Glutamatergic neuron (in vitro differentiated cells): Measurements from ENCODE around the gene IRGC. TPM values are rescaled to one million over a fixed set of nuclear protein-coding genes. Genes with fewer than 3 reads are reported as not detected.

Source experiments
- DNase-seq: peaks from one replicate; pipeline ENCODE4 v3.0.0; 2022
- H3K27ac Mint-ChIP-seq: one replicate; pipeline ENCODE4 v1.8.0; 2020; ENCODE audit warnings: mild to moderate bottlenecking, mixed read lengths, inconsistent platforms; ENCODE audit not compliant: unreplicated experiment
- H3K27me3 Mint-ChIP-seq: one replicate; pipeline ENCODE4 v1.8.0; 2020; ENCODE audit warnings: mild to moderate bottlenecking, moderate library complexity, mixed read lengths, inconsistent platforms; ENCODE audit not compliant: unreplicated experiment
- H3K36me3 Mint-ChIP-seq: one replicate; pipeline ENCODE4 v1.8.0; 2020; ENCODE audit warnings: mild to moderate bottlenecking, mixed read lengths, inconsistent platforms; ENCODE audit not compliant: unreplicated experiment
- H3K4me1 Mint-ChIP-seq: one replicate; pipeline ENCODE4 v1.8.0; 2020; ENCODE audit warnings: mild to moderate bottlenecking, low read depth, mixed read lengths, inconsistent platforms; ENCODE audit not compliant: unreplicated experiment
- H3K4me3 Mint-ChIP-seq: one replicate; pipeline ENCODE4 v1.8.0; 2020; ENCODE audit warnings: mild to moderate bottlenecking, mixed read lengths, inconsistent platforms; ENCODE audit not compliant: unreplicated experiment
- H3K9me3 Mint-ChIP-seq: one replicate; pipeline ENCODE4 v1.8.0; 2020; ENCODE audit warnings: mild to moderate bottlenecking, moderate library complexity, mixed read lengths, inconsistent platforms; ENCODE audit not compliant: unreplicated experiment
- total RNA-seq: library from RNA; stranded (reverse); fragmentation: NEBNext Ultra II Directional; extraction: Animal tissue kit (Norgen Biotek cat#: 25700); gene quantifications from one replicate; pipeline ENCODE4 v1.2.1, GENCODE V29; 2021; ENCODE audit not compliant: unreplicated experiment
- TF ChIP-seq, protein P1 (sequence below): fragments of 200-600 bp; sonication (generic); IDR thresholded peaks from one replicate; pipeline ENCODE4 v1.5.0; 2021; ENCODE audit not compliant: partially characterized antibody, unreplicated experiment

The IRGC gene
- total RNA-seq, 1 donor from 2014 or later, result not detected

DNA sequence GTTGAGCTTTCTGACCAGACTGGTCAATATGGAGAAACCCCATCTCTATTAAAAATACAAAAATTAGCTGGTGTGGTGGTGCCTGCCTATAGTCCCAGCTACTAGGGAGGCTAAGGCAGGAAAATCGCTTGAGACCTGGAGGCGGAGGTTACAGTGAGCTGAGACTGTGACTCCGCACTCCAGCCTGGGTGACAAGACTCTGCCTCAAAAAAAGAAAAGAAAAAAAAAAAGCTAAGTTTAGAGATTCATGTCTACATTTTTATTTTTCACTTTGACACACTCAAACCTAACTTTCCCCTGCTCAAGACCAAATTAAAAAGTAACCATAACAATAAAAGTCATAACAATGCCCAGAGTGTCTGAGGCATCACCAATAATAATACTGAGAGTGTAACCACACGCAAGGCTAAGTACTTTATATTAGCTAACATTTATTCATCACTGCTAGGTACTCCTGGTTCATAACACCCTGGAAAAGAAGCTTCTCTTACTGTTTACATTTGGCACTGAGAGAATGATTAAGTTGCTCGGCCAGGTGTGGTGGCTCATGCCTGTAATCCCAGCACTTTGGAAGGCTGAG is 5.7 kb downstream of the IRGC start:
- TF ChIP-seq, protein P1, sequence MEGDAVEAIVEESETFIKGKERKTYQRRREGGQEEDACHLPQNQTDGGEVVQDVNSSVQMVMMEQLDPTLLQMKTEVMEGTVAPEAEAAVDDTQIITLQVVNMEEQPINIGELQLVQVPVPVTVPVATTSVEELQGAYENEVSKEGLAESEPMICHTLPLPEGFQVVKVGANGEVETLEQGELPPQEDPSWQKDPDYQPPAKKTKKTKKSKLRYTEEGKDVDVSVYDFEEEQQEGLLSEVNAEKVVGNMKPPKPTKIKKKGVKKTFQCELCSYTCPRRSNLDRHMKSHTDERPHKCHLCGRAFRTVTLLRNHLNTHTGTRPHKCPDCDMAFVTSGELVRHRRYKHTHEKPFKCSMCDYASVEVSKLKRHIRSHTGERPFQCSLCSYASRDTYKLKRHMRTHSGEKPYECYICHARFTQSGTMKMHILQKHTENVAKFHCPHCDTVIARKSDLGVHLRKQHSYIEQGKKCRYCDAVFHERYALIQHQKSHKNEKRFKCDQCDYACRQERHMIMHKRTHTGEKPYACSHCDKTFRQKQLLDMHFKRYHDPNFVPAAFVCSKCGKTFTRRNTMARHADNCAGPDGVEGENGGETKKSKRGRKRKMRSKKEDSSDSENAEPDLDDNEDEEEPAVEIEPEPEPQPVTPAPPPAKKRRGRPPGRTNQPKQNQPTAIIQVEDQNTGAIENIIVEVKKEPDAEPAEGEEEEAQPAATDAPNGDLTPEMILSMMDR, result no peak
- H3K4me1 Mint-ChIP-seq, result peaks cover 2% of the 10 kb centered on the region
- H3K4me3 Mint-ChIP-seq, result no peak overlapping the region
- DNase-seq, result no peak
- H3K27me3 Mint-ChIP-seq, result no peaks in the 10 kb centered on the region
- no peaks in the 10 kb centered on the region for H3K9me3 Mint-ChIP-seq
- H3K27ac Mint-ChIP-seq, result no peak overlapping the region
- no peaks in the 10 kb centered on the region for H3K36me3 Mint-ChIP-seq

DNA sequence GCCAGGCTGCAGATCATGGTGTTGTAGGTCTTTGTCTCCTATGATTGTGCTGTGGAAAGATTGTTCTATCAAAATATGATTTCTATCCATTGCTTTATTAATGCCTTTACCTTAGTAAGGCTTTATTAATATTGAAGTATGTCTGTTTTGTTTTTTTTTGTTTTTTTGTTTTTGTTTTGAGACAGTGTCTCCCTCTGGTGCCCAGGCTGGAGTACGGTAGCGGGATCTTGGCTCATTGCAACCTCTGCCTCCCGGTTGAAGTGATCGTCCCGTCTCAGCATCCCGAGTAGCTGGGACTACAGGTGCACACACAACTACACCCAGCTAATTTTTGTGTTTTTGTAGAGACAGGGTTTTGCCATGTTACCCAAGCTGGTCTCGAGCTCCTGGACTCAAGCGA is 7.7 kb downstream of the IRGC start:
- Mint-ChIP-seq H3K4me3 (no peak overlapping the region), H3K27me3 (no peaks in the 10 kb centered on the region), H3K9me3 (no peaks in the 10 kb centered on the region), H3K36me3 (peaks cover 5% of the 10 kb centered on the region), H3K4me1 (peaks cover 2% of the 10 kb centered on the region), H3K27ac (no peak overlapping the region)
- TF ChIP-seq, protein P1, result no peak
- no peak for DNase-seq

DNA sequence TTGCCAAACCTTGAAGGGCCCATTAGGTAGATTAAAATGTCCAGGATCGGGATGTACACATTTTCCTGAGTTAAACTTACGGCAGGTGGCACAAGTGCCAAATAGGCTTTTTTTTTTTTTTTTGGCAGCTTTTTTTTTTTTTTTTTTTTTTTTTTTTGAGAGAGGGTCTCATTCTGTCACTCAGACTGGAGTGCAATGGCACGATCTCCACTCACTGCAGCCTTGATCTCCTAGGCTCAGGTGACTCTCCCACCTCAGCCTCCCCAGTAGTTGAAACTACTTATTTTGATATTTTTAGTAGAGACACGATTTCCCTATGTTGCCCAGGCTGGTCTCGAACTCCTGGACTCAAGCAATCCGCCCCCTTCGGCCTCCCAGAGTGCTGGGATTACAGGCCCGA is 9.0 kb downstream of the IRGC start:
- DNase-seq, result no peak
- no peaks in the 10 kb centered on the region for H3K9me3 Mint-ChIP-seq
- H3K4me1 Mint-ChIP-seq, result peaks cover 2% of the 10 kb centered on the region
- H3K27me3 Mint-ChIP-seq, result no peaks in the 10 kb centered on the region
- no peak overlapping the region for H3K4me3 Mint-ChIP-seq
- H3K36me3 Mint-ChIP-seq, result peaks cover 5% of the 10 kb centered on the region
- no peak overlapping the region for H3K27ac Mint-ChIP-seq
- TF ChIP-seq, protein P1, result no peak

DNA sequence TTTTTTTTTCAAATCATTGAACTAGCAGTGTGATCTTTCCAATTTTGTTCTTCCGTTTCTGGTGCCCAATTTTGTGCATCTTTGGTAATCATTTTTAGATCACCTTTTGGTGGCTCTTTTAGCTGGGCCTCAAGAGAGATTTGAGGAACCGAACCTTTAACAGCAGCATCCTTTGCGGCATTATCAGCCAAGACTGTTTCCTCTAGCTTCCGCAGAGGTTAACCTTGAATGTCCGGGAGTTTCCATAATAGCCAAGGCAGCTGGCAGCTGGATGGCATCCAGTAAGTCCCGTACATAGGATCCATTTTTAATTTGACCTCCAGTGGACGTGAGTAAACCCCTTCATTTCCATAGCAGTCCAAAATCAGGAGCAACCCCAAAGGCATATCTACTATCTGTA is 9.6 kb downstream of the IRGC start:
- Mint-ChIP-seq H3K9me3 (no peaks in the 10 kb centered on the region), H3K27ac (no peak overlapping the region), H3K4me3 (no peak overlapping the region), H3K36me3 (peaks cover 5% of the 10 kb centered on the region), H3K4me1 (peaks cover 2% of the 10 kb centered on the region), H3K27me3 (no peaks in the 10 kb centered on the region)
- no peak for DNase-seq
- TF ChIP-seq, protein P1, result no peak

DNA sequence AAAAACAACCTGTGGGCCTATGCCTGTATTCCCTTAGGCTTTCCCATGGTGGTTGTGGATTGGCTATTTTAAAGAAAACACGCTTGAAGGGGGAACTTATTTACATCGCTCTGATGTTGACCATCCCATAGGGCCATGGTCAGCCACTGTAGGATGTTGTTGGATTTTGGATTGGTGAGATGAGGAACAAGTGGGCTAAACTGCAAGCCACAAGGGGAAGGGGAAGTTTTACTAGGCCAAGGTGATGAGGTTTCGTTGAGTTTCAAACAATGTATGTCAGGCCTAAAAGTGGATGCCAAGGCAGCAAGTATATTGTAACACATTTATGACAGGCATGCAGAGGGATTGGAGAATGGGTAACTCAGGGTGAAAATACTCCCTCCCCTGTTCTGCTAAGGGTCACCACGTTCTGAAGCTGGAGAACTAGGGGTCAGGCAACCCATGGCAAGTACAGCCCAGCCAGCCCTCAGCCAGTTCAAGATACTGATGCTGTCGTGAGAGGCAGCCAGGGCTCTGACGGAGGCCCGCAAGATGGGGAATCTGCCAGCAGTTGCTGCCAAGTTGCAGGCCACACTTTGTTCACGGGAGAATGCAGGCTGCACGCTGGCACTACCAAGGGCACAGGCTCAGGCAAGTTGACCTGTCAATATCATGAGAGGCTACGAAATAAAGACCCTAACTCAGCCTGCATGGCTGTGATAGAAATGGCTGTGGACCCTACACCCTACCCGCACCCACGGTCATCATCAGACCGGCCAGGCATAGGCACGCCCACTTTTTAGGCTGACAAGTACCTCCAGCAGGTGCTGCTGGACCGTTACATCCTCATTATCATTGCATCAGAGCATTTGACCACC is 11.1 kb downstream of the IRGC start:
- Mint-ChIP-seq H3K36me3 (peaks cover 5% of the 10 kb centered on the region), H3K4me1 (no peaks in the 10 kb centered on the region), H3K27me3 (peaks cover 1% of the 10 kb centered on the region), H3K27ac (no peak overlapping the region), H3K9me3 (no peaks in the 10 kb centered on the region), H3K4me3 (no peak overlapping the region)
- DNase-seq, result no peak
- TF ChIP-seq, protein P1, result no peak
